SK-N-SH (cell line): ENCODE measurements around the gene ZC3H10. TPM values are rescaled to one million over a fixed set of nuclear protein-coding genes. Genes with fewer than 3 reads are reported as not detected.

ENCODE experiments used
- CHD2 ChIP-seq: fragments of 150-350 bp; IDR thresholded peaks from 2 replicates; pipeline ENCODE4 v1.6.1; 2018; ENCODE audit warnings: low read length; ENCODE audit not compliant: partially characterized antibody
- ELF1 ChIP-seq: IDR thresholded peaks from 2 replicates; pipeline ENCODE4 v1.4.0; 2012
- EP300 ChIP-seq, 2 experiments: IDR thresholded peaks; 2 replicates each; pipeline versions ENCODE4 v1.4.0 to v1.6.1; 2012; ENCODE audit warnings: borderline replicate concordance in 1 of 2, low read depth in 1 of 2, low read length in 1 of 2
- EZH2phosphoT487 ChIP-seq: fragments of 200-600 bp; sonication (generic); IDR thresholded peaks from 2 replicates; pipeline ENCODE4 v1.6.1; 2017; ENCODE audit warnings: low read depth, mixed run types, mild to moderate bottlenecking, antibody characterized with exemption, moderate library complexity, borderline replicate concordance
- GATA2 ChIP-seq: sonication (generic); formaldehyde crosslinking; IDR thresholded peaks from 2 replicates; pipeline ENCODE4 v1.5.0; 2020; ENCODE audit warnings: mild to moderate bottlenecking, missing genetic modification reagents
- JUND ChIP-seq: IDR thresholded peaks from 2 replicates; pipeline ENCODE4 v1.4.0; 2012
- MAX ChIP-seq: IDR thresholded peaks from 2 replicates; pipeline ENCODE4 v1.4.0; 2012; ENCODE audit warnings: low read depth
- MEF2A ChIP-seq: IDR thresholded peaks from 2 replicates; pipeline ENCODE4 v1.4.0; 2012; ENCODE audit warnings: low read depth, borderline replicate concordance
- MXI1 ChIP-seq: IDR thresholded peaks from 2 replicates; pipeline ENCODE4 v1.6.1; 2012; ENCODE audit warnings: mild to moderate bottlenecking, low read depth, low read length, improper control_type of control experiment
- NFIC ChIP-seq: IDR thresholded peaks from 2 replicates; pipeline ENCODE4 v1.4.0; 2012; ENCODE audit warnings: borderline replicate concordance
- NRF1 ChIP-seq: IDR thresholded peaks from 2 replicates; pipeline ENCODE4 v1.6.1; 2012; ENCODE audit warnings: low read depth, mild to moderate bottlenecking, low read length
- PBX3 ChIP-seq: IDR thresholded peaks from 2 replicates; pipeline ENCODE4; 2012
- POLR2AphosphoS5 ChIP-seq: IDR thresholded peaks from 2 replicates; pipeline ENCODE4 v1.6.1; 2012; ENCODE audit warnings: low read depth, low read length
- RCOR1 ChIP-seq: fragments of 150-350 bp; IDR thresholded peaks from 2 replicates; pipeline ENCODE4 v1.6.1; 2017; ENCODE audit warnings: antibody characterized with exemption, low read length
- RFX5 ChIP-seq: IDR thresholded peaks from 2 replicates; pipeline ENCODE4 v1.6.1; 2012; ENCODE audit warnings: mild to moderate bottlenecking, improper control_type of control experiment, low read length
- SIN3A ChIP-seq: IDR thresholded peaks from 2 replicates; pipeline ENCODE4 v1.6.1; 2012; ENCODE audit warnings: low read depth, mild to moderate bottlenecking, low read length, moderate library complexity, borderline replicate concordance
- SMC3 ChIP-seq: IDR thresholded peaks from 2 replicates; pipeline ENCODE4 v1.6.1; 2012; ENCODE audit warnings: low read depth, low read length, improper control_type of control experiment
- TAF1 ChIP-seq: IDR thresholded peaks from 2 replicates; pipeline ENCODE4 v1.6.1; 2012; ENCODE audit warnings: low read depth, mild to moderate bottlenecking, low read length, moderate library complexity, borderline replicate concordance
- TEAD4 ChIP-seq: IDR thresholded peaks from 2 replicates; pipeline ENCODE4 v1.4.0; 2012; ENCODE audit warnings: mild to moderate bottlenecking, borderline replicate concordance; ENCODE audit not compliant: insufficient read depth
- YY1 ChIP-seq: IDR thresholded peaks from 2 replicates; pipeline ENCODE4 v1.4.0; 2012; ENCODE audit warnings: low read depth, mild to moderate bottlenecking
- ZBTB33 ChIP-seq: IDR thresholded peaks from 2 replicates; pipeline ENCODE4 v1.4.0; 2012; ENCODE audit warnings: low read depth, borderline replicate concordance
- polyA plus RNA-seq, 3 experiments: library from polyadenylated mRNA; depleted of rRNA; stranded (reverse); fragments of >200 nt; gene quantifications; 2 replicates each; pipeline ENCODE4 v1.2.3, GENCODE V29; 2012
- TF ChIP-seq, protein P1 (sequence below): fragments of 150-350 bp; IDR thresholded peaks from 2 replicates; pipeline ENCODE4 v1.6.1; 2016; ENCODE audit warnings: mild to moderate bottlenecking, low read depth, low read length
- TF ChIP-seq, protein P2 (sequence below): IDR thresholded peaks from 2 replicates; pipeline ENCODE4 v1.6.1; 2012; ENCODE audit warnings: mild to moderate bottlenecking, low read depth, low read length, moderate library complexity

Gene ZC3H10
- polyA plus RNA-seq, 1 of the 3 experiments (the other 2 are of a cell fraction), result 2.0 TPM

- TF ChIP-seq EP300 (IDR thresholded peaks at IDR 0.05; ENCODE audit: borderline replicate concordance in 1 of 2, low read depth in 1 of 2, low read length in 1 of 2) (no peak; a peak in 1 of 4 replicates), MAX (peak; percentile 44; the same call in 1 of the 2 replicates), ZBTB33 (peak; percentile 40; the same call in 1 of the 2 replicates), SMC3 (no peak), MEF2A (no peak), YY1 (peak; percentile 72), EZH2phosphoT487 (no peak), NRF1 (peak; percentile 18; the same call in 1 of the 2 replicates), POLR2AphosphoS5 (peak; percentile 67), SIN3A (peak; percentile 77), TEAD4 (no peak), CHD2 (peak; percentile 88), MXI1 (peak; percentile 57; the same call in 1 of the 2 replicates), GATA2 (no peak), NFIC (no peak), JUND (peak; percentile 60), TAF1 (peak; percentile 62; the same call in 1 of the 2 replicates), RCOR1 (peak; percentile 32; the same call in 1 of the 2 replicates), RFX5 (no peak), PBX3 (peak; percentile 31; the same call in 1 of the 2 replicates), ELF1 (peak; percentile 25; the same call in 1 of the 2 replicates)
- TF ChIP-seq, protein P1, sequence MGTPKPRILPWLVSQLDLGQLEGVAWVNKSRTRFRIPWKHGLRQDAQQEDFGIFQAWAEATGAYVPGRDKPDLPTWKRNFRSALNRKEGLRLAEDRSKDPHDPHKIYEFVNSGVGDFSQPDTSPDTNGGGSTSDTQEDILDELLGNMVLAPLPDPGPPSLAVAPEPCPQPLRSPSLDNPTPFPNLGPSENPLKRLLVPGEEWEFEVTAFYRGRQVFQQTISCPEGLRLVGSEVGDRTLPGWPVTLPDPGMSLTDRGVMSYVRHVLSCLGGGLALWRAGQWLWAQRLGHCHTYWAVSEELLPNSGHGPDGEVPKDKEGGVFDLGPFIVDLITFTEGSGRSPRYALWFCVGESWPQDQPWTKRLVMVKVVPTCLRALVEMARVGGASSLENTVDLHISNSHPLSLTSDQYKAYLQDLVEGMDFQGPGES, result no peak
- TF ChIP-seq, protein P2, sequence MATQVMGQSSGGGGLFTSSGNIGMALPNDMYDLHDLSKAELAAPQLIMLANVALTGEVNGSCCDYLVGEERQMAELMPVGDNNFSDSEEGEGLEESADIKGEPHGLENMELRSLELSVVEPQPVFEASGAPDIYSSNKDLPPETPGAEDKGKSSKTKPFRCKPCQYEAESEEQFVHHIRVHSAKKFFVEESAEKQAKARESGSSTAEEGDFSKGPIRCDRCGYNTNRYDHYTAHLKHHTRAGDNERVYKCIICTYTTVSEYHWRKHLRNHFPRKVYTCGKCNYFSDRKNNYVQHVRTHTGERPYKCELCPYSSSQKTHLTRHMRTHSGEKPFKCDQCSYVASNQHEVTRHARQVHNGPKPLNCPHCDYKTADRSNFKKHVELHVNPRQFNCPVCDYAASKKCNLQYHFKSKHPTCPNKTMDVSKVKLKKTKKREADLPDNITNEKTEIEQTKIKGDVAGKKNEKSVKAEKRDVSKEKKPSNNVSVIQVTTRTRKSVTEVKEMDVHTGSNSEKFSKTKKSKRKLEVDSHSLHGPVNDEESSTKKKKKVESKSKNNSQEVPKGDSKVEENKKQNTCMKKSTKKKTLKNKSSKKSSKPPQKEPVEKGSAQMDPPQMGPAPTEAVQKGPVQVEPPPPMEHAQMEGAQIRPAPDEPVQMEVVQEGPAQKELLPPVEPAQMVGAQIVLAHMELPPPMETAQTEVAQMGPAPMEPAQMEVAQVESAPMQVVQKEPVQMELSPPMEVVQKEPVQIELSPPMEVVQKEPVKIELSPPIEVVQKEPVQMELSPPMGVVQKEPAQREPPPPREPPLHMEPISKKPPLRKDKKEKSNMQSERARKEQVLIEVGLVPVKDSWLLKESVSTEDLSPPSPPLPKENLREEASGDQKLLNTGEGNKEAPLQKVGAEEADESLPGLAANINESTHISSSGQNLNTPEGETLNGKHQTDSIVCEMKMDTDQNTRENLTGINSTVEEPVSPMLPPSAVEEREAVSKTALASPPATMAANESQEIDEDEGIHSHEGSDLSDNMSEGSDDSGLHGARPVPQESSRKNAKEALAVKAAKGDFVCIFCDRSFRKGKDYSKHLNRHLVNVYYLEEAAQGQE, result no peak; the same call in 1 of the 2 replicates
These were observed 34.2 kb downstream of the ZC3H10 start, which contains the start of gene MYL6B (continued) for GRCh38 chr12:56152132-56152755.
